Peyer's patch (tissue), 4 donors: Measurements from ENCODE around the gene ATG7. TPM values are rescaled to one million over a fixed set of nuclear protein-coding genes. Genes with fewer than 3 reads are reported as not detected.

ENCODE experiments used
- DNase-seq, 3 donors: peaks; one replicate each; pipeline ENCODE4 v3.0.0-alpha.2; 2017 to 2019
- H3K27ac ChIP-seq, 4 donors: fragments of 200-600 bp; sonication (generic); one replicate each; pipeline ENCODE4 v1.5.1; 2016 to 2019
- H3K27me3 ChIP-seq, 2 donors: fragments of 200-600 bp; sonication (generic); one replicate each; pipeline ENCODE4 v1.5.1; 2019
- H3K36me3 ChIP-seq, 3 donors: fragments of 200-600 bp; sonication (generic); one replicate each; pipeline ENCODE4 v1.5.1; 2016 to 2019
- H3K4me1 ChIP-seq, 4 donors: fragments of 200-600 bp; sonication (generic); one replicate each; pipeline ENCODE4 v1.5.1; 2016 to 2019
- H3K4me3 ChIP-seq, 4 donors: fragments of 200-600 bp; sonication (generic); 1 replicate in 3 of 4; 2 replicates in 1 of 4; pipeline ENCODE4 v1.5.1; 2016 to 2019; ENCODE audit warnings: mild to moderate bottlenecking in 1 of 4
- H3K9me3 ChIP-seq, 4 donors: fragments of 200-600 bp; sonication (generic); one replicate each; pipeline ENCODE4 v1.5.1; 2016 to 2019; ENCODE audit warnings: mild to moderate bottlenecking in 1 of 4
- CTCF ChIP-seq, 6 experiments: fragments of 450-650 bp in 4 of 6; fragments of 200-600 bp in 2 of 6; sonication (generic) in 1 of 6; IDR thresholded peaks; one replicate each; pipeline ENCODE4 v1.5.1; 2017 to 2019; ENCODE audit warnings: antibody characterized with exemption in 6 of 6, mild to moderate bottlenecking in 3 of 6, moderate library complexity in 1 of 6
- POLR2A ChIP-seq, 2 donors: fragments of 450-650 bp; IDR thresholded peaks; one replicate each; pipeline ENCODE4 v1.5.1; 2017; ENCODE audit warnings: antibody characterized with exemption in 2 of 2, mild to moderate bottlenecking in 2 of 2, moderate library complexity in 2 of 2
- total RNA-seq, 4 donors: library from RNA; depleted of rRNA; stranded (reverse); fragments of >200 nt; gene quantifications; one replicate each; pipeline ENCODE4 v1.1.0, GENCODE V29; 2016

Gene ATG7
- total RNA-seq, 4 donors from 2014 or later = 45.2 to 126 (median 70.8) TPM

GRCh38 chr3:11381141-11381540 lies 108.9 kb downstream of the ATG7 start:
- H3K27ac ChIP-seq = no peak overlapping the region
- DNase-seq = no peak
- peaks cover 0 to 4% (median 0%) of the 10 kb centered on the region in 4 donors for H3K4me1 ChIP-seq
- TF ChIP-seq CTCF (IDR thresholded peaks at IDR 0.05) = no peak
- TF ChIP-seq POLR2A (IDR thresholded peaks at IDR 0.05) = no peak
- no peaks in the 10 kb centered on the region for H3K9me3 ChIP-seq
- no peaks in the 10 kb centered on the region for H3K36me3 ChIP-seq
- no peak overlapping the region for H3K4me3 ChIP-seq
- no peaks in the 10 kb centered on the region for H3K27me3 ChIP-seq

- no peaks in the 10 kb centered on the region for H3K27me3 ChIP-seq
- peaks cover 0 to 6% (median 0%) of the 10 kb centered on the region in 4 donors for H3K4me1 ChIP-seq
- TF ChIP-seq POLR2A (IDR thresholded peaks at IDR 0.05) (no peak), CTCF (IDR thresholded peaks at IDR 0.05) (no peak)
- H3K27ac ChIP-seq = no peak overlapping the region
- no peaks in the 10 kb centered on the region for H3K9me3 ChIP-seq
- no peaks in the 10 kb centered on the region for H3K36me3 ChIP-seq
- no peak for DNase-seq
- no peak overlapping the region for H3K4me3 ChIP-seq
Measured at GRCh38 chr3:11381563-11381962, 109.4 kb downstream of the ATG7 start.

GRCh38 chr3:11382146-11382745 lies 110.0 kb downstream of the ATG7 start:
- H3K36me3 ChIP-seq = no peaks in the 10 kb centered on the region
- peaks cover 0 to 10% (median 0%) of the 10 kb centered on the region in 4 donors for H3K4me1 ChIP-seq
- H3K4me3 ChIP-seq = no peak overlapping the region
- H3K9me3 ChIP-seq = no peaks in the 10 kb centered on the region
- TF ChIP-seq POLR2A (IDR thresholded peaks at IDR 0.05) (no peak), CTCF (IDR thresholded peaks at IDR 0.05) (no peak)
- no peak overlapping the region for H3K27ac ChIP-seq
- H3K27me3 ChIP-seq = no peaks in the 10 kb centered on the region
- no peak for DNase-seq

- Histone ChIP-seq H3K27ac (no peak overlapping the region), H3K4me3 (no peak overlapping the region), H3K27me3 (no peaks in the 10 kb centered on the region), H3K9me3 (no peaks in the 10 kb centered on the region), H3K36me3 (no peaks in the 10 kb centered on the region), H3K4me1 (peaks cover 0 to 10% (median 0%) of the 10 kb centered on the region in 4 donors)
- no peak for DNase-seq
- TF ChIP-seq POLR2A (IDR thresholded peaks at IDR 0.05) (no peak), CTCF (IDR thresholded peaks at IDR 0.05) (no peak)
Measured at GRCh38 chr3:11384074-11384473, 111.9 kb downstream of the ATG7 start.

- Histone ChIP-seq H3K27me3 (no peaks in the 10 kb centered on the region), H3K9me3 (no peaks in the 10 kb centered on the region), H3K36me3 (no peaks in the 10 kb centered on the region), H3K4me3 (no peak overlapping the region), H3K27ac (no peak overlapping the region), H3K4me1 (peaks cover 0 to 10% (median 0%) of the 10 kb centered on the region in 4 donors)
- DNase-seq = no peak
- TF ChIP-seq CTCF (IDR thresholded peaks at IDR 0.05) (no peak), POLR2A (IDR thresholded peaks at IDR 0.05) (no peak)
Measured at GRCh38 chr3:11385326-11385725, 113.1 kb downstream of the ATG7 start.

- Histone ChIP-seq H3K4me3 (no peak overlapping the region), H3K27ac (no peak overlapping the region), H3K36me3 (no peaks in the 10 kb centered on the region), H3K4me1 (peaks cover 0 to 10% (median 0%) of the 10 kb centered on the region in 4 donors), H3K27me3 (no peaks in the 10 kb centered on the region), H3K9me3 (no peaks in the 10 kb centered on the region)
- DNase-seq = no peak
- no peak for TF ChIP-seq CTCF (IDR thresholded peaks at IDR 0.05)
- no peak for TF ChIP-seq POLR2A (IDR thresholded peaks at IDR 0.05)
Measured at GRCh38 chr3:11385891-11386290, 113.7 kb downstream of the ATG7 start.
